ENCODE measurements around the gene TVP23A. TPM values are rescaled to one million over a fixed set of nuclear protein-coding genes. Genes with fewer than 3 reads are reported as not detected.

Gene TVP23A
- total and polyA plus RNA-seq, 10 of the 15 experiments (the other 5 are each of a cell fraction or from before 2014, with no cell fraction given): 1.1 to 6.4 (median 2.2) TPM

DNA sequence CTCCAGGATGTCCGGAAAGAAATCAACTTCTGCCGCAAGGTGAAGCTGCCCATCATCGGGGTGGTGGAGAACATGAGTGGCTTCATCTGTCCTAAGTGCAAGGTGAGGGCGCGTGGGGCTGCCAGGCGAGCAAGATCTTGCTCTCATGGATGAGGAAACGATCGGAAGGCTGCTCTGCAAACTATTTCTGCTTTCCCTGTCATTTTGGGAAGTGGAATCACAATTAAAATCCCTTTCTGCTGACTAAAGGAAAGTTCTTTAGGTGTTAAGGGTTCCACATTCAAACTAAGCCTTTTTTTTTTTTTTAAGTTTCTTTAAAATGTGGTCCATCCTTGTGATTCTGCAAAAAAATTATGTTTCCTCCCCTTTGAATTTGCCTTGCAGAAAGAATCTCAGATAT lies 57.2 kb downstream of the TVP23A start:
- in situ Hi-C loops (cut with MboI) (no loop called here), intact Hi-C loops (cut with micrococcal nuclease; ENCODE audit: unreplicated experiment) (no loop called here)
- TF ChIP-seq EED (IDR thresholded peaks at IDR 0.05; ENCODE audit: low read depth) (no peak), EGR1 (IDR thresholded peaks at IDR 0.05; ENCODE audit: borderline replicate concordance in 1 of 2, low read depth in 2 of 2, low read length in 2 of 2) (no peak), CHD1 (IDR thresholded peaks at IDR 0.05; ENCODE audit: low read depth, low read length) (no peak), SUPT20H (IDR thresholded peaks at IDR 0.05; ENCODE audit: borderline replicate concordance, control insufficient read depth, low read depth, low read length) (no peak), KAT2A (conservative IDR thresholded peaks at IDR 0.05; ENCODE audit: control insufficient read depth, low read depth, low read length) (no peak), MYC (IDR thresholded peaks at IDR 0.05; ENCODE audit: insufficient read depth, insufficient read length, insufficient replicate concordance, low read length, severe bottlenecking) (no peak), JUND (IDR thresholded peaks at IDR 0.05; ENCODE audit: low read depth, low read length) (no peak), CHD2 (IDR thresholded peaks at IDR 0.05; ENCODE audit: borderline replicate concordance, low read depth, low read length) (no peak), SIN3A (IDR thresholded peaks at IDR 0.05; ENCODE audit: low read depth, low read length) (no peak), ZBTB4 (CRISPR knock-in tag; IDR thresholded peaks at IDR 0.05) (no peak)
- TF ChIP-seq, protein P1, sequence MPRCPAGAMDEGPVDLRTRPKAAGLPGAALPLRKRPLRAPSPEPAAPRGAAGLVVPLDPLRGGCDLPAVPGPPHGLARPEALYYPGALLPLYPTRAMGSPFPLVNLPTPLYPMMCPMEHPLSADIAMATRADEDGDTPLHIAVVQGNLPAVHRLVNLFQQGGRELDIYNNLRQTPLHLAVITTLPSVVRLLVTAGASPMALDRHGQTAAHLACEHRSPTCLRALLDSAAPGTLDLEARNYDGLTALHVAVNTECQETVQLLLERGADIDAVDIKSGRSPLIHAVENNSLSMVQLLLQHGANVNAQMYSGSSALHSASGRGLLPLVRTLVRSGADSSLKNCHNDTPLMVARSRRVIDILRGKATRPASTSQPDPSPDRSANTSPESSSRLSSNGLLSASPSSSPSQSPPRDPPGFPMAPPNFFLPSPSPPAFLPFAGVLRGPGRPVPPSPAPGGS (IDR thresholded peaks at IDR 0.05; ENCODE audit: borderline replicate concordance, insufficient read depth, low read depth, low read length, poor library complexity, severe bottlenecking): no peak
- TF ChIP-seq, protein P2, sequence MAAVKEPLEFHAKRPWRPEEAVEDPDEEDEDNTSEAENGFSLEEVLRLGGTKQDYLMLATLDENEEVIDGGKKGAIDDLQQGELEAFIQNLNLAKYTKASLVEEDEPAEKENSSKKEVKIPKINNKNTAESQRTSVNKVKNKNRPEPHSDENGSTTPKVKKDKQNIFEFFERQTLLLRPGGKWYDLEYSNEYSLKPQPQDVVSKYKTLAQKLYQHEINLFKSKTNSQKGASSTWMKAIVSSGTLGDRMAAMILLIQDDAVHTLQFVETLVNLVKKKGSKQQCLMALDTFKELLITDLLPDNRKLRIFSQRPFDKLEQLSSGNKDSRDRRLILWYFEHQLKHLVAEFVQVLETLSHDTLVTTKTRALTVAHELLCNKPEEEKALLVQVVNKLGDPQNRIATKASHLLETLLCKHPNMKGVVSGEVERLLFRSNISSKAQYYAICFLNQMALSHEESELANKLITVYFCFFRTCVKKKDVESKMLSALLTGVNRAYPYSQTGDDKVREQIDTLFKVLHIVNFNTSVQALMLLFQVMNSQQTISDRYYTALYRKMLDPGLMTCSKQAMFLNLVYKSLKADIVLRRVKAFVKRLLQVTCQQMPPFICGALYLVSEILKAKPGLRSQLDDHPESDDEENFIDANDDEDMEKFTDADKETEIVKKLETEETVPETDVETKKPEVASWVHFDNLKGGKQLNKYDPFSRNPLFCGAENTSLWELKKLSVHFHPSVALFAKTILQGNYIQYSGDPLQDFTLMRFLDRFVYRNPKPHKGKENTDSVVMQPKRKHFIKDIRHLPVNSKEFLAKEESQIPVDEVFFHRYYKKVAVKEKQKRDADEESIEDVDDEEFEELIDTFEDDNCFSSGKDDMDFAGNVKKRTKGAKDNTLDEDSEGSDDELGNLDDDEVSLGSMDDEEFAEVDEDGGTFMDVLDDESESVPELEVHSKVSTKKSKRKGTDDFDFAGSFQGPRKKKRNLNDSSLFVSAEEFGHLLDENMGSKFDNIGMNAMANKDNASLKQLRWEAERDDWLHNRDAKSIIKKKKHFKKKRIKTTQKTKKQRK (IDR thresholded peaks at IDR 0.05; ENCODE audit: low read depth, low read length): no peak
- Histone ChIP-seq H3K27ac (ENCODE audit: control insufficient read depth, insufficient read depth) (no peak overlapping the region), H4K20me1 (ENCODE audit: control insufficient read depth, insufficient read depth) (no peaks in the 10 kb centered on the region), H3K36me3 (ENCODE audit: control insufficient read depth in 2 of 2, insufficient read depth in 2 of 2, low read length in 1 of 2) (peaks cover 40 to 46% of the 10 kb centered on the region in 2 experiments), H3K4me2 (ENCODE audit: control insufficient read depth, insufficient read depth) (no peak overlapping the region), H3K9ac (ENCODE audit: control insufficient read depth, insufficient read depth, low read length) (no peak overlapping the region), H3K27me3 (replicated peaks in 1 of 2; ENCODE audit: control insufficient read depth in 2 of 2, insufficient read depth in 2 of 2, low read length in 1 of 2) (no peaks in the 10 kb centered on the region), H3K4me1 (ENCODE audit: control insufficient read depth, insufficient read depth, low read length) (peaks cover 13% of the 10 kb centered on the region), H2AFZ (ENCODE audit: control insufficient read depth, low read depth, low read length) (no peak overlapping the region), H3K9me3 (replicated peaks; ENCODE audit: control insufficient read depth, insufficient read depth, low read length) (no peaks in the 10 kb centered on the region; the same call in 2 of the 3 replicates), H3K79me2 (ENCODE audit: control insufficient read depth, insufficient read depth, low read length) (no peaks in the 10 kb centered on the region), H3K4me3 (no peak overlapping the region)
- ATAC-seq (no peak), DNase-seq (ENCODE audit: low read depth, low spot score) (no peak), FAIRE-seq (no peak)
- no TSS peak for BruUV-seq (replicated peaks)
- ChIA-PET SMC1A (ENCODE audit: uncharacterized antibody, unreplicated experiment) (interaction anchor here (0.9 kb wide), 1 partner anchor 151 kb away, joined by 3 read pairs; no protein-coding TSS in a partner anchor), RAD21 (ENCODE audit: unreplicated experiment) (no interaction called here), CTCF (no interaction called here), POLR2A (interaction anchor here (0.7 kb wide), 1 partner anchor 315 kb away, joined by 4 read pairs; no protein-coding TSS in a partner anchor)
- WGBS (ENCODE audit: insufficient coverage, insufficient replicate concordance, low lambda C conversion rate, missing lambda C conversion rate): 96% methylated on average over 8 of the region's 8 CpGs
